ENCODE data around the gene KCNQ2.

The KCNQ2 gene

GRCh38 chr20:63470410-63470809, 2.0 kb downstream of the KCNQ2 start:
- no peak for DNase-seq

GRCh38 chr20:63469713-63470101, 2.7 kb downstream of the KCNQ2 start:
- DNase-seq, result no peak

DNA sequence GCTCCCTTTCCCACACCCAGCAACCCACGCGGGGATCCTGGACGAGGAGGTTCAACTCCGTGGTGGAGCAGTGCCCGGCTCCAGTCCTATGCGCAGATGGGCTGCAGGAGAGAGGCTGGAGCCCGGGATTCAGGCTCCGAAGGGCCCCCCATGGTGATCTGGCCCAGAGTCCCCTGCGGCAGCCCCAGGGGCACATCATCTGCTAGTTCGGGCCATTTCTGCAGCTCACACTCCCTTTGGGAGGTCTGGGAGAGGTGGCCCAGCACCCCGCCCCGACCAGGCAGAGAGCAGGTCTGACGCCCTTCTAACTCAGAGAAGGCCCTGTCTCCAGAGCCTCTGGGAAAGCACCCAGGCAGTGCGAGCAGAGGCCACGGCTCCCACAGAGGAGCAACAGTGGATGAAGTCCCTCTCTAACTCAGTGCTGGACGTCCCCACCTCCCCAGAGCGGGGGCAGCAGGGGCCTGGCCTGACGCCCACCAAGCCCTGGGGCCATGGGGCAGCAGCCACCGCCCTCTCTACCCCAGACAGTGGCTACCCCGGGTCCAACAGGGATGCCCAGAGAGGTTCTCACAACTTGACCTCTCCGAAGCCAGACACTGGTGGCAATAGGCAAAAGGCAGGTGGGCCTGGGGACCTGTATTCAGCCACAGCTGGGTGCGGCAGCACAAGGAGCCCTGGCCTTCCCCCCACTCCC, 3.3 kb downstream of the KCNQ2 start:
- DNase-seq, result no peak

GRCh38 chr20:63468421-63468820, 4.0 kb downstream of the KCNQ2 start:
- DNase-seq, result no peak

- no peak for DNase-seq
These were observed 5.0 kb downstream of the KCNQ2 start for GRCh38 chr20:63467294-63468083.

DNA sequence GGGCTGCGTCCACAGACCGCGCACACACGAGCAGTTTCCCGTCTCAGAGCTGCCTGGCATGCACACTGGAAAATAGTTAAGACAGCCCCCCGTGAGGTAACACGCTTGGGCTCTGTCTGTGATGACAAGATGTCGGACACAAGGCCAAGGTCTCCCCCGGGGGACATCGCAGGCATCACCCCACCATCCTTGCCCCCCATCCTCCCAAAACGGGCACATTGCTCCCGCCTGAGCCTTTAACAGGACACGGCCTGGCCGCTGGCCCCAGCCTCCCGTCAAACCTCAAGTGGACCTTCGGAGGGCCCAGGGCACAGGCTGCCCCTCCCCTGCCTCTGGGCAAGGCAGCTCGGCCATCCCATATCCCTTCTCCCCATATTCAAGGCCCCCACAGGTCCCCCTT, 5.6 kb downstream of the KCNQ2 start:
- no peak for DNase-seq

DNA sequence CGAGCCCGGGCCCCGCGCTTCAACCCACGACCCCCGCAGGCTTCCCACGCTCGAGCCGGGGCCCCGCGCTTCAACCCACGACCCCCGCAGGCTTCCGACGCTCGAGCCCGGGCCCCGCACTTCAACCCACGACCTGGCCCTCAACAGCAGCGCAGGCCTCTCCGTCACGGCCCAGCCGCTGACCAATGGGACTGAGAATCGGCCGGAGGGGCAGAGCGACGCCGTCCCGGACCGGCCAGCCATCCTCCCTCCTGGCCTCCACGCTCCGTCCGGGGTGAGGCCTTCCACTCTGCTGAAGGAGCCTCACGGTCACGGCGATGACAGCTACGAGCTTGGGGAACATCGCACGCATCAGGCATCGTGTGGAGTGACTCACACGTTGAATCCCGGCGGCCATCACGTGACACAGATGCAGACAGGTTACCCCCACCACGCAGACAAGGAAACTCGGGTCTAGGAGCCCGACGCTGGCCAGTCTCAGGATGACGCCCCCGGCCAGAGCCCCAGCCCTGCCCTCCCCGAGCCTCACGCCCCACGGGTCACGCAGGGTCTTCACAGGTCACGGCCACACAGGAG, 6.1 kb downstream of the KCNQ2 start:
- DNase-seq, result no peak

DNA sequence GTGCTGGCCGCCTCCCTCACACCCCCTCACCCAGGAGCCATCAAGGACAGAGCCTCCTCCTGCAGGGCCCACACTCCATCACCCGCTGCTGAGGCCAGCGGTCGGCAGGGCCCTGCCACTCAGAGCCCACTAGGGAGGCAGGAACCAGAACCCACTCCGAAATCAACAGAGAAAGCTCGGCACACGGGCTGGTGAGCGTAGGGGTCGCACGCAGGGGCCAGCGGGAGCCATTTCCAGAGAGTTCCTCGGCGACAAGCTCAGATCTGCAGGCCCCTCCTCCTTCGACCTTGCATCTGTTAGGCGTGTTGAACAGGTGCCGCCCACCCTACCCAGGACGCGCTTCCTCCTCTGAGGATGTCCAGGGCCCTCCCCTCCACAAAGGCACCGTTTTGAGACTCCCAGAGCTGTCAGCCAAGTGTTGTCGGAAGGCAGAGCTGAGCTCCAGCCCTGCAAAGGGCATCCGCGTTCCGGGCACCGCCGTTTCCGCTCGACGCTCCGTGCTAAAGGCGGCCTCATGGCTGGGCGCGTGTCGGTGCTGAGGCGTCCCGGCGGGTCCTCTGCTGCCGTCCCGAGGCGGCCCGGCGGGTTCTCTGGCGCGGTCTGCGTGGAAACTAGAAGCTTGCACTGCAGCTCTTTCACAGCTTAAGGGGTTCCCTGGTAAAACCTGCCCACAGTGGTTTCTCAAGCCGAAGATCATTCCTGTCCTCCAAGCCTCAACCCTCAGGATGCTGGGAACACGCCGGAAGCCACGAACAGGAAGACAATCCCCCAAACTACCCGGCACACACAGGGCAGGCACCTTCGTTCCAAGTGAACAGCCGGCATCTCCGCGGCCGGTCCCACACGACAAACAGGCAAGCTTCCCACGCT, 6.8 kb downstream of the KCNQ2 start:
- DNase-seq, result no peak

- DNase-seq, result no peak
These were observed 8.2 kb downstream of the KCNQ2 start for GRCh38 chr20:63464289-63464635.

DNA sequence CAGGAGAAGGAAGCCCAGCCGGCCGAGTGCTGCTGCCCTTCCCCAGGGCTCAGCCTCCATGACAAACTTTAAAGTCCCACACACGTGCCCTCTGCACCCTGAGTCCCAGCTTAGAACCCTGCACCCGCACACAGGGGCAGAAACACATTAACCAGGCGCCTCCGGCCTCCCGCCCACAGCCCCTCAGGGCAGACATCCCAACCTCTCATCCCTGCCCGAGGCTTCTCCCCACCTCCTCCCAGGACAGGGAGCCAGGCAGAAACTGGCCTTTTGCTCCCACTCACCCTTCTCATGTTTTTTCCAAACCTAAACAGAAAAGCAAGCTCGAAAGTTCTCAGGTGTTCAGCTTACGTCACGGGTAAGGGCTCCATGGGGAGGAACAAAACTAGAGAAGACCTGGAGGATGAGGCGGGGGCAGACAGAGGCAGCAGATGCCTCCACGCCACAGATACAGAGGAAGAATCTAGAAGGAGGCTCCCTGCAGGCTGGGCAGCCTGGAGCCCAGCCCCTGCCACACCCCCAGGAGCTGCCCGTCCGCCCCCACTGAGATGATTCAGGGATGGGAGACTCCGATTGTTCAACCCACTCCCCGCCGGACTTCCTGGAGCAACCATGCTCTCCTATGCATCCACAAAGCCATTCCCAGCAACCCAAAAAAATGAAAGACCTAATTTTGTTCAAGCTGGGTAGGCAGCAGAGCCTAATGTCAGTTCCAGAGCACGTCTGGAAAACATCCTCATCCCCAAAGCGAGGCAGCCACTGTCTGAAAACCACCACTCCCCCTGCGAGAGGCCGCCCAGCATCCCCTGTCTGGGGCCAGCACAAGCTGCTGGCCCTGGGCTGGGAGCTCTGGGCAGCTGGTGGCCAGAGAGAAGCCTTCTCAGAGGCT, 8.8 kb downstream of the KCNQ2 start:
- no peak for DNase-seq

- no peak for DNase-seq
These were observed 10.2 kb downstream of the KCNQ2 start for GRCh38 chr20:63462244-63462643.

DNA sequence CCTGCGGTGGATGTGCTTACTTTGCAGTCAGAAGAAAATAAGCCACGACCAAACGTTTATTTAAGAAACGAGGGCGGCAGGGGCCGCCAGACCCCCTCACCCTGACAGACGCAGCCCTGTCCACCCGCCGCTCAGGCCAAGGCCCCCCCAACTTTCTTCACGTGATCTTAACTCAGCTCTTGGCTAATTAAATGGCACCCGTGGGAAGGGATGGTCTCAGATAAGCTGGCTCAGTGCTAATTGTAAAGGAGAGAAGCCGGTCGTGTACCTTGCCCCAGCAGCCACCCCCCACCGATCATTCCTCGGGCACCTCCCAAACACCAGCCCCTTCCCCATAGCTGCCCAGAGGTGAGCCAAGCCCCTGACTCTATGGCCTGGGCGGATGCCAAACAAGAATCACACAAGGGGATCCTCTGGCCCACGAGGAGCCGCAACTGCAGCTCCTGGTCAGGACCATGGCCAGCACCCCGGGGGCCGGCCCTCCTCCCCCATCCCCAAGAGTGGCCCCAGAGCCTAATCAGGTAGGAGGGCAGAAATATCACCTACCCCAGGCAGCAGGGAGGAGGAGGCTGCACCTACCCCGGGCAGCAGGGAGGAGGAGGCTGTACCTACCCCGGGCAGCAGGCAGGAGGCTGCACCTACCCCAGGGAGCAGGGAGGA, 11.2 kb downstream of the KCNQ2 start:
- DNase-seq, result no peak

GRCh38 chr20:63459070-63459380, 13.4 kb downstream of the KCNQ2 start:
- no peak for DNase-seq

DNA sequence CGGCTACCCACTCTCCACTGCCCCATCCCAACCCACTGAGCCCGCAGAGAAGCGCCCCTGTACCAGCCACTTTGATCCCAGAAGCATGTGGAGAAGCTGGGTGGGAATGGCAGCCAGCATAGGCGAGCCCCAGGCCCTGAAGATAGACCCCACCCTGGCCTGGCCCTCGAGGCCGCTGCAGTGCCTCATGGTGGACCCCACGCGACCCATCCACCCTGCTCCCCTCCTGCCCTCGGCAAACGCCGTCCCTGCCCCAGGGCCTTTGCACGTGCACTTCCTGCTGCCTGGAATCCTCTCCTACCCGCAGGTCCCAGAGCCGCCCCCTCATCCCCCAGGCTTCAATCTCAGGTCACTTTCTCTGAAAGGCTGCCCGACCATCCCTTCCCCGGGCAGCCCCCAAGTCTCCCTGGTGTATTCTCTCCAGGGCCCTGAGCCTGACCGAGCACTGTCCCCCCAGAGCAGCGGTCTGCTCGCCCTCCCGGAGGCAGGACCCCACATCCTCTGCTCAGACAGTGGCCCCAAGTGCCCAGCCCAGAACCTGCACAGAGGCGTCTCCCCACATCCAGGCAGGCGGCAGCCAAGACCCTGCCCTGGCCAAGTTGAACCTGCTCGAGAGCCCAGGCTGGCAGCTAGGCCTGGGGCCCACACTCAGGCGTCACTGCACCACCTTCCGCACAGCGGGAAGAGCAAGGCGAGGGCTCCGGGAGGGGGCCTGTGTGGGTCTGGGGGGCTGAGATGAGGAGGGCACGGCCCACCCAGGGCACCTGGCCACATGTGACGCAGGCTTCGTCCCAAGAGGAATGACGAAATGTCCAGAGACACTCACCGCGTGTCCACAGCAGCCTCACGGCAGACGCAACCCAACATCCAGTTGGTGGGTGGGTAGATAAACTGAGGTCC, 14.0 kb downstream of the KCNQ2 start:
- no peak for DNase-seq

GRCh38 chr20:63457737-63458136, 14.7 kb downstream of the KCNQ2 start:
- DNase-seq, result no peak

DNA sequence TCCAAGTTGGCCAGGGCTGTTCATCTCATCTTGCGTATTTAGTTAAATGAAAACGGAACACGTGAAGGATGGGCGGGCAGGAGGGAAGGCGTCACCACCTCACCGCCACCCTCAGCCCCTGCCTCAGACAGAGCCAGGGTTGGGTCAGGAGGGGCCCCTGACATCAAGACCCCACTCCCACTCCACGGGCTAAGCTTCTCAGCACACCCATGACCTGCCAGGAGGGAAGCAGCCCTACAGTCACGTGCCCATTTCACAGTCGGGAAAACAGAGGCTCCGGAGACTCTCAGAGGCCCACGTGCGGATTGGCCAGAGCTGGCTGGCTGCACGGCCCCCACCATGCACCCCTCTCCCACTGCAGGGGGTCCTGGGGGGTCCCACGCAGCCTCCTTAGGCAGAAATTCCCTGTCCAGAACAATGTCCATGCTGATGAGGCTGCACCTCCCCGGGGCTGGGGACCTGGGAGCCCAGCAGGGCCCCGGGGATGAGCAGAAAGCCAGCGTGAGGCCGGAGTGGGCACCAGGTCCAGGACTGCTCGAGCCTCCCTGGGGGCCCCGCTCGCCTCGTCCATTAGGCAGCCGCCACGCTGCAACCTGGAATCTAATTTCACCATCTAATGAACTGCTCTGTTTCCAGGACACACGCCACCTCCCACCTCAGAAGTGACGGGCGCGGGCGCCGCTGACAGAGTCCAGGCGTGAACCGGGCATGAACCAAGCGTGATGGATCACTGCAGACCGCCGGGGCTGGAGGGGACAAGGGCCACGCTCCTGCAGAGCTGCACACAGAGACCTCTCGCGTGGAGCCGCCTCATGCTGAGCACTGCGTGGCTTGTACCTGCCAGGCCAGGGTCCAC, 15.8 kb downstream of the KCNQ2 start:
- no peak for DNase-seq

DNA sequence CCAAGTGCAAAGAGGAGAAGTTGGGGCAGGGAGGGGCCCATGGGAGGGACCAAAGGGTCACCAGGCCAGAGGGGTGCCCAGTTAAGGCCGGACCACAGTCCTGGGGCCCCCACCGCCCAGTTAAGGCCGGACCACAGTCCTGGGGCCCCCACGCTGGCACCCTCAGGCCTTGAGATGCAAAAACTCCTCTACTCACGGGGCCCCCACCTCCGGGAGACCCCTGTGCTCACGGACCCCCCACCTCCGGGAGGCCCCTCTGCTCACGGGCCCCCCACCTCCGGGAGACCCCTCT, 16.9 kb downstream of the KCNQ2 start:
- no peak for DNase-seq

GRCh38 chr20:63454731-63455567, 17.5 kb downstream of the KCNQ2 start:
- no peak for DNase-seq
